NCI-H146 (cell line): Measurements from ENCODE around the gene CYB561D2.
"Not testable (repeated sequence)": the region's sequence is repeated elsewhere in the genome, so short reads cannot be mapped to it uniquely, and the experiment has no call there.

ENCODE experiments used
- DNase-seq: peaks from one replicate; lab custom pipeline; 2025; lab: John Stamatoyannopoulos, UW

The CYB561D2 gene

GRCh38 chr3:50350527-50351322 is at the start of gene CYB561D2, which contains the start of gene NPRL2:
TSS of gene CYB561D2 (plus strand) at chr3:50350862. CDS start at chr3:50351434, 572 bp downstream.
TSS of gene NPRL2 (minus strand) at chr3:50350775. CDS start at chr3:50350652, 123 bp downstream.
- DNase-seq: peak; percentile 90

GRCh38 chr3:50302095-50303012 is 48.3 kb upstream of the CYB561D2 start:
- no peak for DNase-seq

- DNase-seq: no peak
Measured at GRCh38 chr3:50303013-50303815, 47.4 kb upstream of the CYB561D2 start, which contains the start of gene HYAL1. TSS of gene HYAL1 (minus strand) at chr3:50303574. CDS start at chr3:50302956, 618 bp downstream.

- no peak for DNase-seq
Measured at GRCh38 chr3:50304601-50305000, 46.1 kb upstream of the CYB561D2 start.

- DNase-seq: not testable (repeated sequence)
Measured at GRCh38 chr3:50312041-50312440, 38.6 kb upstream of the CYB561D2 start.

- no peak for DNase-seq
Measured at GRCh38 chr3:50314342-50314741, 36.3 kb upstream of the CYB561D2 start.

GRCh38 chr3:50314816-50315215 is 35.8 kb upstream of the CYB561D2 start:
- DNase-seq: no peak

GRCh38 chr3:50316657-50317242 is 33.9 kb upstream of the CYB561D2 start:
- DNase-seq: no peak

GRCh38 chr3:50317300-50317699 is 33.4 kb upstream of the CYB561D2 start:
- no peak for DNase-seq

- no peak for DNase-seq
Measured at GRCh38 chr3:50318163-50318562, 32.5 kb upstream of the CYB561D2 start.

- no peak for DNase-seq
Measured at GRCh38 chr3:50318615-50319014, 32.0 kb upstream of the CYB561D2 start.

GRCh38 chr3:50319181-50319893 is 31.3 kb upstream of the CYB561D2 start:
- DNase-seq: no peak

- no peak for DNase-seq
Measured at GRCh38 chr3:50319894-50320625, 30.6 kb upstream of the CYB561D2 start.

- DNase-seq: peak; percentile 72
Measured at GRCh38 chr3:50320853-50321335, 29.8 kb upstream of the CYB561D2 start.

- DNase-seq: peak; percentile 78
Measured at GRCh38 chr3:50321336-50322114, 29.1 kb upstream of the CYB561D2 start.

GRCh38 chr3:50322115-50322385 is 28.6 kb upstream of the CYB561D2 start:
- no peak for DNase-seq

- no peak for DNase-seq
Measured at GRCh38 chr3:50322386-50323091, 28.1 kb upstream of the CYB561D2 start, which contains the start of gene HYAL2. TSS of gene HYAL2 (minus strand) at chr3:50322745. CDS start at chr3:50320489, 2,256 bp downstream.

GRCh38 chr3:50323092-50323600 is 27.5 kb upstream of the CYB561D2 start:
- DNase-seq: no peak
